Cortex of kidney (tissue), 1 donor: Measurements from ENCODE around the gene HDDC3.
"Not testable (repeated sequence)": the region's sequence is repeated elsewhere in the genome, so short reads cannot be mapped to it uniquely, and the experiment has no call there.

Experiments used
- DNase-seq: peaks from one replicate; lab custom pipeline; 2025; lab: John Stamatoyannopoulos, UW

The HDDC3 gene

GRCh38 chr15:90930861-90931574 is 1.3 kb downstream of the HDDC3 start:
- no peak for DNase-seq

GRCh38 chr15:90929246-90930019 is 2.9 kb downstream of the HDDC3 start:
- no peak for DNase-seq

GRCh38 chr15:90928106-90928505 is 4.2 kb downstream of the HDDC3 start:
- DNase-seq: not testable (repeated sequence)

- DNase-seq: not testable (repeated sequence)
Measured at GRCh38 chr15:90926766-90927165, 5.6 kb downstream of the HDDC3 start.

GRCh38 chr15:90924375-90924774 is 8.0 kb downstream of the HDDC3 start:
- no peak for DNase-seq

GRCh38 chr15:90922712-90923322 is 9.5 kb downstream of the HDDC3 start:
- DNase-seq: not testable (repeated sequence)

- DNase-seq: no peak
Measured at GRCh38 chr15:90921887-90922286, 10.5 kb downstream of the HDDC3 start.

- DNase-seq: no peak
Measured at GRCh38 chr15:90918835-90919234, 13.5 kb downstream of the HDDC3 start.

GRCh38 chr15:90918034-90918788 is 14.1 kb downstream of the HDDC3 start:
- DNase-seq: no peak

- no peak for DNase-seq
Measured at GRCh38 chr15:90917569-90917968, 14.8 kb downstream of the HDDC3 start.

GRCh38 chr15:90916461-90916860 is 15.9 kb downstream of the HDDC3 start:
- no peak for DNase-seq

GRCh38 chr15:90915808-90916440 is 16.4 kb downstream of the HDDC3 start:
- DNase-seq: no peak

- no peak for DNase-seq
Measured at GRCh38 chr15:90915216-90915807, 17.0 kb downstream of the HDDC3 start.

- DNase-seq: no peak
Measured at GRCh38 chr15:90914305-90915080, 17.9 kb downstream of the HDDC3 start.

- no peak for DNase-seq
Measured at GRCh38 chr15:90913398-90913944, 18.9 kb downstream of the HDDC3 start.

GRCh38 chr15:90912770-90913075 is 19.6 kb downstream of the HDDC3 start:
- DNase-seq: no peak

- no peak for DNase-seq
Measured at GRCh38 chr15:90911906-90912769, 20.2 kb downstream of the HDDC3 start.

- DNase-seq: no peak
Measured at GRCh38 chr15:90911302-90911623, 21.1 kb downstream of the HDDC3 start.

- no peak for DNase-seq
Measured at GRCh38 chr15:90910441-90911301, 21.7 kb downstream of the HDDC3 start.
